Measurements from ENCODE around the gene SCAMP4. TPM values are rescaled to one million over a fixed set of nuclear protein-coding genes. Genes with fewer than 3 reads are reported as not detected.

The SCAMP4 gene
- polyA plus RNA-seq, 1 of the 3 experiments (the other 2 are of a cell fraction): 30.0 TPM

- H3K9ac ChIP-seq: no peak overlapping the region
- no peaks in the 10 kb centered on the region for H3K9me3 ChIP-seq
- H3F3A ChIP-seq (replicated peaks; ENCODE audit: insufficient read depth): peaks cover 3% of the 10 kb centered on the region
- WGBS (ENCODE audit: low lambda C conversion rate): 77% methylated on average over 6 of the region's 7 CpGs
- TF ChIP-seq SMC3 (IDR thresholded peaks at IDR 0.05; ENCODE audit: low read depth, low read length): no peak
- no peak for TF ChIP-seq CTCF (IDR thresholded peaks at IDR 0.05)
- TF ChIP-seq POLR2AphosphoS5 (IDR thresholded peaks at IDR 0.05; ENCODE audit: low read depth, low read length): no peak
- TF ChIP-seq MEF2A (IDR thresholded peaks at IDR 0.05; ENCODE audit: borderline replicate concordance, low read depth): no peak
- TF ChIP-seq EZH2phosphoT487 (IDR thresholded peaks at IDR 0.05; ENCODE audit: borderline replicate concordance, low read depth): no peak
- H4K20me1 ChIP-seq (ENCODE audit: insufficient read depth): no peaks in the 10 kb centered on the region
- H3K79me2 ChIP-seq (ENCODE audit: insufficient read depth): no peaks in the 10 kb centered on the region
- H3K27me3 ChIP-seq (ENCODE audit: insufficient read depth): no peaks in the 10 kb centered on the region
- no peak for DNase-seq
- H3K4me1 ChIP-seq (ENCODE audit: control insufficient read depth in 1 of 2, insufficient read depth in 2 of 2, low read depth in 1 of 2, low read length in 1 of 2): peaks cover 6 to 8% of the 10 kb centered on the region in 2 experiments; a peak in 2 of 4 replicates
- no peak overlapping the region for H3K4me2 ChIP-seq
- no peaks in the 10 kb centered on the region for H3K36me3 ChIP-seq (replicated peaks in 1 of 2; ENCODE audit: control insufficient read depth in 1 of 2, insufficient read depth in 2 of 2, low read length in 1 of 2)
- no peak overlapping the region for H3K27ac ChIP-seq (ENCODE audit: low read depth in 2 of 2, low read length in 1 of 2)
- no peak overlapping the region for H2AFZ ChIP-seq (ENCODE audit: low read depth)
- no peak overlapping the region for H3K4me3 ChIP-seq (ENCODE audit: low read depth in 2 of 2, low read length in 1 of 2)
- ChIA-PET POLR2A (no interaction called here), CTCF (interaction anchor here (0.6 to 0.7 kb wide), 2 partner anchors 137 to 383 kb away, joined by 3 to 4 read pairs; no protein-coding TSS in a partner anchor)
- H3K9me2 ChIP-seq: no peaks in the 10 kb centered on the region
These were observed 28.0 kb downstream of the SCAMP4 start for GRCh38 chr19:1933244-1933643.

- Histone ChIP-seq H3K4me1 (ENCODE audit: control insufficient read depth in 1 of 2, insufficient read depth in 2 of 2, low read depth in 1 of 2, low read length in 1 of 2) (peaks cover 6 to 8% of the 10 kb centered on the region in 2 experiments; a peak in 2 of 4 replicates), H3K9me2 (no peaks in the 10 kb centered on the region), H3K9me3 (no peaks in the 10 kb centered on the region), H3K4me2 (no peak overlapping the region), H3F3A (replicated peaks; ENCODE audit: insufficient read depth) (peaks cover 3% of the 10 kb centered on the region), H2AFZ (ENCODE audit: low read depth) (no peak overlapping the region), H3K9ac (no peak overlapping the region), H4K20me1 (ENCODE audit: insufficient read depth) (no peaks in the 10 kb centered on the region), H3K27ac (ENCODE audit: low read depth in 2 of 2, low read length in 1 of 2) (no peak overlapping the region), H3K79me2 (ENCODE audit: insufficient read depth) (no peaks in the 10 kb centered on the region), H3K27me3 (ENCODE audit: insufficient read depth) (no peaks in the 10 kb centered on the region), H3K4me3 (ENCODE audit: low read depth in 2 of 2, low read length in 1 of 2) (no peak overlapping the region), H3K36me3 (replicated peaks in 1 of 2; ENCODE audit: control insufficient read depth in 1 of 2, insufficient read depth in 2 of 2, low read length in 1 of 2) (no peaks in the 10 kb centered on the region)
- DNase-seq: no peak
- ChIA-PET CTCF (interaction anchor here (0.6 kb wide), 1 partner anchor 13 kb away, joined by 3 read pairs; no protein-coding TSS in a partner anchor), POLR2A (no interaction called here)
- 86% methylated on average over 7 of the region's 8 CpGs for WGBS (ENCODE audit: low lambda C conversion rate)
- TF ChIP-seq EZH2phosphoT487 (IDR thresholded peaks at IDR 0.05; ENCODE audit: borderline replicate concordance, low read depth) (no peak), MAX (IDR thresholded peaks at IDR 0.05; ENCODE audit: low read depth) (no peak), YY1 (IDR thresholded peaks at IDR 0.05; ENCODE audit: low read depth) (no peak), ZBTB33 (IDR thresholded peaks at IDR 0.05; ENCODE audit: borderline replicate concordance, low read depth) (no peak), RCOR1 (IDR thresholded peaks at IDR 0.05; ENCODE audit: low read length) (no peak), EP300 (IDR thresholded peaks at IDR 0.05; ENCODE audit: borderline replicate concordance in 1 of 2, low read depth in 1 of 2, low read length in 1 of 2) (no peak), CTCF (IDR thresholded peaks at IDR 0.05) (no peak), FOSL2 (IDR thresholded peaks at IDR 0.05; ENCODE audit: borderline replicate concordance, low read depth) (no peak), TAF1 (IDR thresholded peaks at IDR 0.05; ENCODE audit: borderline replicate concordance, low read depth, low read length) (no peak), NRF1 (IDR thresholded peaks at IDR 0.05; ENCODE audit: low read depth, low read length) (no peak), FOXM1 (IDR thresholded peaks at IDR 0.05; ENCODE audit: low read depth) (no peak), RFX5 (IDR thresholded peaks at IDR 0.05; ENCODE audit: low read length) (no peak), NFIC (IDR thresholded peaks at IDR 0.05; ENCODE audit: borderline replicate concordance) (no peak), RXRA (IDR thresholded peaks at IDR 0.05; ENCODE audit: borderline replicate concordance, low read depth) (no peak)
These were observed 28.7 kb downstream of the SCAMP4 start for GRCh38 chr19:1933942-1934341.
